ENCODE data around the gene SLC38A5.

- TF ChIP-seq CSDC2 (CRISPR knock-in tag; IDR thresholded peaks at IDR 0.05) (no peak), ZNF70 (CRISPR knock-in tag; IDR thresholded peaks at IDR 0.05) (no peak), ZFP30 (CRISPR knock-in tag; IDR thresholded peaks at IDR 0.05) (no peak)
Measured at GRCh38 chrX:48487362-48487798, 17.3 kb upstream of the SLC38A5 start.
